Measurements from ENCODE around the gene OVOL3.
"Not testable (repeated sequence)": the region's sequence is repeated elsewhere in the genome, so short reads cannot be mapped to it uniquely, and the experiment has no call there.

The OVOL3 gene

DNA sequence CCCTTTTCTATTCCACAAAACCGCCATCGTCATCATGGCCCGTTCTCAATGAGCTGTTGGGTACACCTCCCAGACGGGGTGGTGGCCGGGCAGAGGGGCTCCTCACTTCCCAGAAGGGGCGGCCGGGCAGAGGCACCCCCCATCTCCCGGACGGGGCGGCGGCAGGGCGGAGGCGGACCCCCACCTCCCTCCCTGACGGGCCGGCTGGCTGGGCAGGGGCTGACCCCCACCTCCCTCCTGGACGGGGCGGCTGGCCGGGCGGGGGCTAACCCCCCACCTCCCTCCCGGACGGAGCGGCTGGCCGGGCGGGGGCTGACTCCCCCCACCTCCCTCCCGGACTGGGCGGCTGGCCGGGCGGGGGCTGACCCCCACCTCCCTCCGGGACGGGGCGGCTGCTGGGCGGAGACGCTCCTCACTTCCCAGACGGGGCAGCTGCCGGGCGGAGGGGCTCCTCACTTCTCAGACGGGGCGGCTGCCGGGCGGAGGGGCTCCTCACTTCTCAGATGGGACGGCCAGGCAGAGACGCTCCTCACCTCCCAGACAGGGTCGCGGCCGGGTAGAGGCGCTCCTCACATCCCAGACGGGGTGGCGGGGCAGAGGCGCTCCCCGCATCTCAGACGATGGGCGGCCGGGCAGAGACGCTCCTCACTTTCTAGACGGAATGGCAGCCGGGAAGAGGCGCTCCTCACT lies 42.0 kb upstream of the OVOL3 start:
- not testable (repeated sequence) for H3K9me3 ChIP-seq (ENCODE audit: control insufficient read depth, low read length); H4K91ac ChIP-seq (ENCODE audit: low read length); H3K27me3 ChIP-seq (ENCODE audit: control insufficient read depth in 1 of 2, insufficient read depth in 1 of 2, low read length in 2 of 2); H3K18ac ChIP-seq (ENCODE audit: low read depth in 1 of 2, low read length in 2 of 2); H2BK120ac ChIP-seq (ENCODE audit: low read depth, low read length); H2AFZ ChIP-seq (ENCODE audit: low read depth, low read length); H2BK15ac ChIP-seq (ENCODE audit: low read depth, poor library complexity, severe bottlenecking); H4K8ac ChIP-seq (ENCODE audit: low read length); H3K27ac ChIP-seq (ENCODE audit: low read length, poor library complexity, severe bottlenecking); H2AK5ac ChIP-seq (ENCODE audit: low read length, severe bottlenecking); DNase-seq; H2BK12ac ChIP-seq (ENCODE audit: low read length in 2 of 2); H3K4me3 ChIP-seq (ENCODE audit: insufficient read depth in 1 of 2, low read depth in 1 of 2, low read length in 2 of 2); H3K9ac ChIP-seq (ENCODE audit: low read length); H2BK5ac ChIP-seq (ENCODE audit: low read depth, low read length, poor library complexity, severe bottlenecking); H3K14ac ChIP-seq (ENCODE audit: low read length in 2 of 2); H3K4me1 ChIP-seq (ENCODE audit: control insufficient read depth, insufficient read depth, low read depth, low read length); H3K79me1 ChIP-seq (replicated peaks; ENCODE audit: low read length, poor library complexity, severe bottlenecking); H3K4me2 ChIP-seq (ENCODE audit: low read length, poor library complexity, severe bottlenecking); H3K23ac ChIP-seq (ENCODE audit: low read length in 2 of 2); H3K4ac ChIP-seq (ENCODE audit: low read depth in 1 of 2, low read length in 2 of 2)
- H3K36me3 ChIP-seq (ENCODE audit: control insufficient read depth in 1 of 2, insufficient read depth in 2 of 2, low read depth in 1 of 2, low read length in 2 of 2) = peaks cover 3 to 28% of the 10 kb centered on the region in 2 experiments
- 98% methylated on average over 9 of the region's 57 CpGs for WGBS

DNA sequence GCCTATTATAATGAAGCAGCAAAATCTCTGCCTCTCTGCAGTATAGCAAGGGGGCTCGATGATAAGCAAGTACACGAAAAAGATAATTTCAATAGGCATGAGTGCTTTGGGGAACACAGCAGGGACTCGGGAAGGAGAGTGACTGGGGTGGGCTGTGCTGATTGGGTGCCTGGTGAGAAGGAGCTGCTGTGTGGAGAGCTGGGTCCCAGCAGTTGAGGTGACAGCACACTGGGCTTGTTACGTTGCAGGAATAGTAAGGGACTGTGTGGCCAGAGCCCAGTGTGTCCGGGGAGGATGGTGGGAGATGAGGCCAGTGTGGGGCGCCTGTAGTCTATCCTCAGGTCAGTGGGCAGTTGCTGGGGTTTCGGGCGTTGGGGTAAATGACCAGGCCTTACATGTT lies 38.9 kb upstream of the OVOL3 start:
- Histone ChIP-seq H2BK15ac (ENCODE audit: low read depth, poor library complexity, severe bottlenecking) (no peak overlapping the region), H2BK120ac (ENCODE audit: low read depth, low read length) (no peak overlapping the region), H3K4me2 (ENCODE audit: low read length, poor library complexity, severe bottlenecking) (no peak overlapping the region), H3K4me3 (ENCODE audit: insufficient read depth in 1 of 2, low read depth in 1 of 2, low read length in 2 of 2) (no peak overlapping the region), H3K36me3 (ENCODE audit: control insufficient read depth in 1 of 2, insufficient read depth in 2 of 2, low read depth in 1 of 2, low read length in 2 of 2) (peaks cover 3 to 22% of the 10 kb centered on the region in 2 experiments), H3K14ac (ENCODE audit: low read length in 2 of 2) (no peak overlapping the region), H2BK5ac (ENCODE audit: low read depth, low read length, poor library complexity, severe bottlenecking) (no peak overlapping the region), H3K4ac (ENCODE audit: low read depth in 1 of 2, low read length in 2 of 2) (no peak overlapping the region), H2AK5ac (ENCODE audit: low read length, severe bottlenecking) (no peak overlapping the region), H4K91ac (ENCODE audit: low read length) (no peak overlapping the region), H4K8ac (ENCODE audit: low read length) (no peak overlapping the region), H2AFZ (ENCODE audit: low read depth, low read length) (no peak overlapping the region), H3K4me1 (ENCODE audit: control insufficient read depth, insufficient read depth, low read depth, low read length) (peaks cover 3% of the 10 kb centered on the region), H3K27me3 (ENCODE audit: control insufficient read depth in 1 of 2, insufficient read depth in 1 of 2, low read length in 2 of 2) (no peaks in the 10 kb centered on the region), H3K23ac (ENCODE audit: low read length in 2 of 2) (no peak overlapping the region), H3K79me1 (replicated peaks; ENCODE audit: low read length, poor library complexity, severe bottlenecking) (peaks cover 5% of the 10 kb centered on the region), H3K9ac (ENCODE audit: low read length) (no peak overlapping the region), H3K27ac (ENCODE audit: low read length, poor library complexity, severe bottlenecking) (no peak overlapping the region), H2BK12ac (ENCODE audit: low read length in 2 of 2) (no peak overlapping the region), H3K18ac (ENCODE audit: low read depth in 1 of 2, low read length in 2 of 2) (no peak overlapping the region), H3K9me3 (ENCODE audit: control insufficient read depth, low read length) (no peaks in the 10 kb centered on the region)
- WGBS = 92% methylated on average over 8 of the region's 8 CpGs
- DNase-seq = no peak

DNA sequence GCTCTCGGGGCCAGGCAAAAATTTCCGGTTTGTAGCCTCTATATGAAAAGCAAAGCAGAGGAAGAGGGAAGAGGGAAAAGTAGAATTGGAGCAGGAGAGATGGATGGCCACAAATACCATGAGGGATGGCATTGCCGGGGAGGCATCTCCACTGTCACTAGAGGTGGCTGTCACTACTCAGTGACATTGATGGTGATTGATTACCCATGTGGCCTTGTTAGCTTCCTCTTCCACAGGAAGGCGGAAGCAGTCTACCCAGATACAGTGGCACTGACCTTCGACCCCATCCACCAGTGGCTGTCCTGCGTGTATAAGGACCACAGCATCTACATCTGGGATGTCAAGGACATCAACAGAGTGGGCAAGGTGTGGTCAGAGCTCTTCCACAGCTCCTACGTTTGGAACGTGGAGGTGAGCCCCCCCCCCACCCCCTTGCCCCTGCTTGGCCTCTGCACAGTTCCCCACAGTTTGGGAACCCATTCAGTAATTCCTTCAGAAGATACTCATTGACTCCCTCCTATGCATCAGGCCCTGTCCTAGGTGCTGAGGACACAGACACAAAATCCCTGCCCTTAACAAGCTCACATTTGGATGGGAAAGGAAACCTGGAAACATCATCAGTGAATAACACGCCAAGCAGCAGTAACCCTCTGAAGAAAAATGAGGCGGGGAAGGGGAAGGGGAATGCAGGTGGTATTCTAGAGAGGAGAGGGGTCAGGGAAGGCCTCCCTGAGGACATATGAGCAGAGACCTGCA lies 37.6 kb upstream of the OVOL3 start:
- no peak overlapping the region for H2BK15ac ChIP-seq (ENCODE audit: low read depth, poor library complexity, severe bottlenecking)
- no peak overlapping the region for H4K8ac ChIP-seq (ENCODE audit: low read length)
- no peaks in the 10 kb centered on the region for H3K9me3 ChIP-seq (ENCODE audit: control insufficient read depth, low read length)
- peaks cover 0 to 14% of the 10 kb centered on the region in 2 experiments for H3K36me3 ChIP-seq (ENCODE audit: control insufficient read depth in 1 of 2, insufficient read depth in 2 of 2, low read depth in 1 of 2, low read length in 2 of 2)
- H2BK12ac ChIP-seq (ENCODE audit: low read length in 2 of 2) = no peak overlapping the region
- no peak overlapping the region for H2AK5ac ChIP-seq (ENCODE audit: low read length, severe bottlenecking)
- H2BK120ac ChIP-seq (ENCODE audit: low read depth, low read length) = no peak overlapping the region
- no peak overlapping the region for H3K4me2 ChIP-seq (ENCODE audit: low read length, poor library complexity, severe bottlenecking)
- H3K14ac ChIP-seq (ENCODE audit: low read length in 2 of 2) = no peak overlapping the region
- no peak overlapping the region for H3K23ac ChIP-seq (ENCODE audit: low read length in 2 of 2)
- H3K27me3 ChIP-seq (ENCODE audit: control insufficient read depth in 1 of 2, insufficient read depth in 1 of 2, low read length in 2 of 2) = no peaks in the 10 kb centered on the region
- peaks cover 5% of the 10 kb centered on the region for H3K79me1 ChIP-seq (replicated peaks; ENCODE audit: low read length, poor library complexity, severe bottlenecking)
- no peak overlapping the region for H2AFZ ChIP-seq (ENCODE audit: low read depth, low read length)
- H3K27ac ChIP-seq (ENCODE audit: low read length, poor library complexity, severe bottlenecking) = no peak overlapping the region
- H3K4me1 ChIP-seq (ENCODE audit: control insufficient read depth, insufficient read depth, low read depth, low read length) = peaks cover 3% of the 10 kb centered on the region
- no peak for DNase-seq
- no peak overlapping the region for H4K91ac ChIP-seq (ENCODE audit: low read length)
- no peak overlapping the region for H3K4ac ChIP-seq (ENCODE audit: low read depth in 1 of 2, low read length in 2 of 2)
- no peak overlapping the region for H2BK5ac ChIP-seq (ENCODE audit: low read depth, low read length, poor library complexity, severe bottlenecking)
- no peak overlapping the region for H3K18ac ChIP-seq (ENCODE audit: low read depth in 1 of 2, low read length in 2 of 2)
- H3K4me3 ChIP-seq (ENCODE audit: insufficient read depth in 1 of 2, low read depth in 1 of 2, low read length in 2 of 2) = no peak overlapping the region
- 84% methylated on average over 10 of the region's 10 CpGs for WGBS
- H3K9ac ChIP-seq (ENCODE audit: low read length) = no peak overlapping the region

DNA sequence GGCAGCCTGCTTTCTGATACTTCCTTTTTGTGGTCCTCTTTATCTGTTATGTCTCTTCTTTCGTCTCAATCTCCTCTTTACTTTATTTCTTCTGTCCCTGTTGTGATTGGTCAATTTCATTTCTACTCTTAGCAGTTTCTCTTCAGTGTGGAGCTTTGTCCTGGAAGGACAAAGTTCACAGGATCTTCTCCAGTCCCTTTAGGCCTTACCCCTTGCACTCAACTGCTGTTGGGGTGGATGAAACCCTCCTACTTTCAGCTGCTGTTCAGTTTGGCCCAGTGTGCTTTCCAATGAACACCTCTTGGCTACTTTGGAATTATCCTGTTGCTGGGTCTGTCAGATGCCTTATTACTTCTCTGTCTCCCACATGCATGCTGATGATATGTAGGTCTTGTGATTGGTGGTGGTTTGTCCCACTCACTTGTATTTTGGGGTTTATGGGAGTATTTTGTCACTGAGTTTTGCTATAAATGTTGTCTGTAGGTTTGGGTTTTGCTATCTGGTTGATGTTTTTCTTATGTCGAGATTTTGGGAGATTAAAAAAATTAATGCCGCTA lies 31.5 kb upstream of the OVOL3 start:
- H3K79me1 ChIP-seq (replicated peaks; ENCODE audit: low read length, poor library complexity, severe bottlenecking) = peaks cover 2% of the 10 kb centered on the region
- H4K8ac ChIP-seq (ENCODE audit: low read length) = no peak overlapping the region
- H3K4me3 ChIP-seq (ENCODE audit: insufficient read depth in 1 of 2, low read depth in 1 of 2, low read length in 2 of 2) = no peak overlapping the region
- H2AFZ ChIP-seq (ENCODE audit: low read depth, low read length) = no peak overlapping the region
- no peak for DNase-seq
- H3K36me3 ChIP-seq (ENCODE audit: control insufficient read depth in 1 of 2, insufficient read depth in 2 of 2, low read depth in 1 of 2, low read length in 2 of 2) = peaks cover 0 to 28% of the 10 kb centered on the region in 2 experiments
- no peak overlapping the region for H3K9ac ChIP-seq (ENCODE audit: low read length)
- H3K4me1 ChIP-seq (ENCODE audit: control insufficient read depth, insufficient read depth, low read depth, low read length) = peaks cover 2% of the 10 kb centered on the region
- H3K27me3 ChIP-seq (ENCODE audit: control insufficient read depth in 1 of 2, insufficient read depth in 1 of 2, low read length in 2 of 2) = no peaks in the 10 kb centered on the region
- no peak overlapping the region for H3K14ac ChIP-seq (ENCODE audit: low read length in 2 of 2)
- 97% methylated on average over 3 of the region's 3 CpGs for WGBS
- H2BK12ac ChIP-seq (ENCODE audit: low read length in 2 of 2) = no peak overlapping the region
- no peak overlapping the region for H2BK5ac ChIP-seq (ENCODE audit: low read depth, low read length, poor library complexity, severe bottlenecking)
- no peak overlapping the region for H3K18ac ChIP-seq (ENCODE audit: low read depth in 1 of 2, low read length in 2 of 2)
- no peak overlapping the region for H3K23ac ChIP-seq (ENCODE audit: low read length in 2 of 2)
- H2BK120ac ChIP-seq (ENCODE audit: low read depth, low read length) = no peak overlapping the region
- H3K4ac ChIP-seq (ENCODE audit: low read depth in 1 of 2, low read length in 2 of 2) = no peak overlapping the region
- H3K27ac ChIP-seq (ENCODE audit: low read length, poor library complexity, severe bottlenecking) = no peak overlapping the region
- no peaks in the 10 kb centered on the region for H3K9me3 ChIP-seq (ENCODE audit: control insufficient read depth, low read length)
- no peak overlapping the region for H2AK5ac ChIP-seq (ENCODE audit: low read length, severe bottlenecking)
- no peak overlapping the region for H3K4me2 ChIP-seq (ENCODE audit: low read length, poor library complexity, severe bottlenecking)
- H4K91ac ChIP-seq (ENCODE audit: low read length) = no peak overlapping the region
- H2BK15ac ChIP-seq (ENCODE audit: low read depth, poor library complexity, severe bottlenecking) = no peak overlapping the region

Measured in mesenchymal stem cell (in vitro differentiated cells and primary cell).